Measurements from ENCODE around the gene CITED1. TPM values are rescaled to one million over a fixed set of nuclear protein-coding genes. Genes with fewer than 3 reads are reported as not detected.

Gene CITED1, protein sequence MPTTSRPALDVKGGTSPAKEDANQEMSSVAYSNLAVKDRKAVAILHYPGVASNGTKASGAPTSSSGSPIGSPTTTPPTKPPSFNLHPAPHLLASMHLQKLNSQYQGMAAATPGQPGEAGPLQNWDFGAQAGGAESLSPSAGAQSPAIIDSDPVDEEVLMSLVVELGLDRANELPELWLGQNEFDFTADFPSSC
- not detected for total RNA-seq

DNA sequence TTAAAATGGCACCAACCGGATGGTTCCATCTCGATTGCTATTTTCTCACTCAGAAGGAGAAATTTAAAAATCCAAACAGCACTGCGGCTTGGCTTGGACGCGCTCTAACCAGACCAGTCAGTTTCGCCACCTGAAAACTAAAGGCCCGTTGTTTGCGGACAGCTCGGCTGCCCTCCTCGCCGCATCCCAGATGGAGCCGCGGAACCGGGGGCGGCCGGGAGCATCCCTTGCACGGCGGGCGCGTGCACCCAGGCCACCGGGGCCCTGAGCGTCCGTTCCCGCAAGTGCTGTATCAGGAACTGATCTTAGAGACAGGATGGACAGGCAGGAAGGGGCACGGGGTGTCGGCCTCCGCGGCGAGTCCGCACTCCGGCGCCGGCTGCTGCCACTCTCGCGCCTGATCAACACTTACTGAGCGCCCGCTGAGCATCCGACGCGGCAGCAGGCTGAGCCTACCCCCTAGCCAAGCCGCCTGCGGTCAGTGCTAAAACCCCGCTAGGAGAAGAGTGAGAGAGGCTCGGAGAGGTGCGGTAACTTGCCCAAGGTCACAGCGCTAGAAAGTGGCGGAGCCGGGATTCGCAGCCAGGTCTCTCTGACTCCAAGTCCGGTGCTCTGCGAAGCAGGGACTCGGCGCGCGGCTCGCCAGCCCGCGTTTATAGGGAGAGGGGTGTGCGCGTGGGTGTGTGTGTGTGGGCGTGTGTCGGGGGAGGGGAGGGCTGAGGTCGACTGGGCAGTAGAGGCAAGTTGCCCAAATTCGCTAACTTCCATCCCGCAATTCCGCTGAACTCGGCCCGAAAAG is at the start of gene CITED1:
CITED1 (minus strand) TSS at position 629 of the 799 bp plus-strand sequence. CDS start 3,045 bp downstream, outside the sequence.
- Histone ChIP-seq H3K4me3 (peak within 1 kb of the TSS; percentile 29 to 61 (median 54)), H3K9me3 (no peaks in the 10 kb centered on the region), H3K27ac (no peak within 1 kb of the TSS), H3K27me3 (no peaks in the 10 kb centered on the region), H3K36me3 (no peaks in the 10 kb centered on the region), H3K4me1 (peaks cover 0 to 30% (median 6%) of the 10 kb centered on the region in 4 donors)
- peak in 1 of 3 donors; percentile 48 for DNase-seq
- TF ChIP-seq POLR2A (IDR thresholded peaks at IDR 0.05), result no peak
- TF ChIP-seq, protein P1, sequence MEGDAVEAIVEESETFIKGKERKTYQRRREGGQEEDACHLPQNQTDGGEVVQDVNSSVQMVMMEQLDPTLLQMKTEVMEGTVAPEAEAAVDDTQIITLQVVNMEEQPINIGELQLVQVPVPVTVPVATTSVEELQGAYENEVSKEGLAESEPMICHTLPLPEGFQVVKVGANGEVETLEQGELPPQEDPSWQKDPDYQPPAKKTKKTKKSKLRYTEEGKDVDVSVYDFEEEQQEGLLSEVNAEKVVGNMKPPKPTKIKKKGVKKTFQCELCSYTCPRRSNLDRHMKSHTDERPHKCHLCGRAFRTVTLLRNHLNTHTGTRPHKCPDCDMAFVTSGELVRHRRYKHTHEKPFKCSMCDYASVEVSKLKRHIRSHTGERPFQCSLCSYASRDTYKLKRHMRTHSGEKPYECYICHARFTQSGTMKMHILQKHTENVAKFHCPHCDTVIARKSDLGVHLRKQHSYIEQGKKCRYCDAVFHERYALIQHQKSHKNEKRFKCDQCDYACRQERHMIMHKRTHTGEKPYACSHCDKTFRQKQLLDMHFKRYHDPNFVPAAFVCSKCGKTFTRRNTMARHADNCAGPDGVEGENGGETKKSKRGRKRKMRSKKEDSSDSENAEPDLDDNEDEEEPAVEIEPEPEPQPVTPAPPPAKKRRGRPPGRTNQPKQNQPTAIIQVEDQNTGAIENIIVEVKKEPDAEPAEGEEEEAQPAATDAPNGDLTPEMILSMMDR (IDR thresholded peaks at IDR 0.05), result no peak

DNA sequence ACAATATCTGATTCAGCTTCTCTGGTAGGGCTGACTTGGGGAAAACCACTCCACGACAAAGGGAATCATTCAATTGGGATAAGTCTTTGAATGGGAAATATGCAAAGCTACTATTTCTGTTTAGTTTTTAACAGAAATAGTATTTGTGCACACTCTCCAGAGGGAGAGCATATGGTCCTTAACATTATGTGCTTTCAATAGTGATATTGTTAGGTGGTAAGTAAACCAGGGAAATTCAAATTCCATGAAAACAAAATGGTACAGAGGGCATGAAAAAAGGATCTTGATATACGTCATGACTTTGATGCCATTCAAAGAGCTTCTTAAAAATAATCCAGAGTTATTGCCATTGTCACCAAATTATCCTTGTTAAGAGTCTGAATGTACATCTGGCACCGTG is 47.1 kb upstream of the CITED1 start:
- Histone ChIP-seq H3K27me3 (no peaks in the 10 kb centered on the region), H3K9me3 (no peaks in the 10 kb centered on the region), H3K4me1 (no peaks in the 10 kb centered on the region), H3K36me3 (no peaks in the 10 kb centered on the region), H3K4me3 (no peak overlapping the region), H3K27ac (no peak overlapping the region)
- TF ChIP-seq POLR2A (IDR thresholded peaks at IDR 0.05), result no peak
- TF ChIP-seq, protein P1 (IDR thresholded peaks at IDR 0.05), result no peak
- no peak for DNase-seq

DNA sequence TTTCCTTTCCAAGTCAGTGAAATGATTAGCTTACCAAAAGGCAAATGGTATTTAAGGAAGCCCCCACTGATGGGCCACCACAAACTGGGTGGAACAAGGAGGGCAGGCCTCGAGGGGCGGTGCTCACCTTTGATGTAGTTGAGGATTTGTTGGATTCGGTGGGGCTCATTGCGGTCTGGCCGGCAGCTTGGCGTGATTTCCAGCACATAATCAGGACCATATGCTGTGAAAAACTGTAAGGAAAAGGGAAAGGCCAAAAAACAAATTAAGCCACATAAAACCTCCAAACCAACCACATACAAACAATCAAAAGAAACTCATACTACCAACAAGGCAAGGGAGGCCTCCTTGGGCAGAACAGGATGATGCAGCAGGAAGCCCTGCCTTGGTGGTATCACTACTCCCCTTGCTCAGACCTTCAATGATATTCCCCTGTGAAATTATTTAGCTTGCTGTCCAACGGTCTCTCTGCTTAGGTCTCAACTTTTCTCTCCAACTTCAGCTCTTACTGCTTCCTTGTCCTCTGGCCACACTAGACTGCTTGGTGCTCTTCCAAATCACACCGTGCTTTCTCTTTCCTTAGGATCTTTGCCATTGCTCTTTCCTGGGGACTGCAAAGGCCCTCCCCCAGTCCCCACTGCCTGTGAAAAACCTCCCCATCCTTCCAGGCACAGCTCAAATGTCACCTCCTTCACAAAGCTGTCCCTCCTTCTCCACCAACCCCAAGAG is 46.1 kb upstream of the CITED1 start:
- no peaks in the 10 kb centered on the region for H3K9me3 ChIP-seq
- no peaks in the 10 kb centered on the region for H3K4me1 ChIP-seq
- H3K36me3 ChIP-seq, result no peaks in the 10 kb centered on the region
- DNase-seq, result no peak
- no peak overlapping the region for H3K4me3 ChIP-seq
- no peak overlapping the region for H3K27ac ChIP-seq
- no peaks in the 10 kb centered on the region for H3K27me3 ChIP-seq
- no peak for TF ChIP-seq POLR2A (IDR thresholded peaks at IDR 0.05)
- TF ChIP-seq, protein P1 (IDR thresholded peaks at IDR 0.05), result no peak

DNA sequence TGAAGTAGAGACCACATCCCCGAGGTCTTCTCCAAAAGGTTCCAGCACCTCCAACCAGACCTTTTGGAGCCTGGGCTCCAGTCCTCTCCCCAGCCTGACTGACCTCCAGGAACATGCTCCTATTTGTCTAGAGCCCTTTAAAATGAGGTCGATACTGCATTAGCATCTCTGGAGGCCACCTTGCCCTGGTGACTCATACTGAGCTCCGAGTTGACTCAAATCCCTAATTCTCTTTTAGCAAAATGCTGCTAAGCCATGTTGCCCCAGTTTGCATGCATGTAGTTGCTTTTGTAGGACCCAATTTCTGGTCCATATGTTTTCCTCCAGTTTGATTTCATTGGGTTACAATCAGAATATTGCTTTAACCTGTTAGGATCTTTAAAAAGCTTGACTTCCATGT is 43.5 kb upstream of the CITED1 start:
- Histone ChIP-seq H3K36me3 (no peaks in the 10 kb centered on the region), H3K4me1 (no peaks in the 10 kb centered on the region), H3K27ac (no peak overlapping the region), H3K27me3 (no peaks in the 10 kb centered on the region), H3K4me3 (no peak overlapping the region), H3K9me3 (no peaks in the 10 kb centered on the region)
- no peak for DNase-seq
- TF ChIP-seq, protein P1 (IDR thresholded peaks at IDR 0.05), result no peak
- no peak for TF ChIP-seq POLR2A (IDR thresholded peaks at IDR 0.05)

DNA sequence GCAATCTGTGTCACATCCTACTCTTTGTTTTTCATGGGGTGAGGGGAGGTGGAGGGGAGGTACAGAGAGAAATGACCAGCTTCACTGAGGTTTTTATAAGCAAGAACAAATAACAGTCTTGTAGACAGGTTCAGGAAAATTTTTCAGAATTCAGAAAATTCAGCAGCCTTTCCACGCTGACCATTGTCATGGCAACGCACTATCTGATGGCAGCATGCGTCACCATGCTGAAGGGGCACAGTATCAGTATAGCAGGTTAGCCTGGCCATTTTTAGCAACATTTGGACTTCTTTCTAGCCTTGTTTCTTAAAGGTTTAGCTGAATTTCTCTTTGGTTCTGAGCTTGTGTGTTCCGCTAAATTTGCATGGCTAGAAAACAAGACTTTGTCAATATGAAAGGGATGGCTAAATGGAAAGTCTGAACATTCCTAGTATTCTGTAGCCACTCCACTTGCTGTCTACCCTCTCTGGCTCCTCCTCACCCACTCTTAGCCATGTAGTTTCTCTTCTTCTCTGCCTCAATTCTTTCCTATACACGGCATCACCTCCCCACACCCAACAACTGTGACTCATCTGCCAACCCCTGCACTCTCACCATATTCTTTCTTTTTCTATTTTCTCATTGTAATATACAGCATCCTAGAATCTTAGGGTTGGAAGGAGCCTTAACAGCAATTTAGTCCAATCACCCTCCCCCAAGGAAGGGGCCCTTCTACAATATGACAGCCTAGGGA is 42.7 kb upstream of the CITED1 start:
- Histone ChIP-seq H3K36me3 (no peaks in the 10 kb centered on the region), H3K4me1 (no peaks in the 10 kb centered on the region), H3K9me3 (no peaks in the 10 kb centered on the region), H3K27me3 (no peaks in the 10 kb centered on the region), H3K27ac (no peak overlapping the region), H3K4me3 (no peak overlapping the region)
- no peak for DNase-seq
- TF ChIP-seq, protein P1 (IDR thresholded peaks at IDR 0.05), result no peak
- no peak for TF ChIP-seq POLR2A (IDR thresholded peaks at IDR 0.05)
